ENCODE results near the gene TAS2R38.

DNA sequence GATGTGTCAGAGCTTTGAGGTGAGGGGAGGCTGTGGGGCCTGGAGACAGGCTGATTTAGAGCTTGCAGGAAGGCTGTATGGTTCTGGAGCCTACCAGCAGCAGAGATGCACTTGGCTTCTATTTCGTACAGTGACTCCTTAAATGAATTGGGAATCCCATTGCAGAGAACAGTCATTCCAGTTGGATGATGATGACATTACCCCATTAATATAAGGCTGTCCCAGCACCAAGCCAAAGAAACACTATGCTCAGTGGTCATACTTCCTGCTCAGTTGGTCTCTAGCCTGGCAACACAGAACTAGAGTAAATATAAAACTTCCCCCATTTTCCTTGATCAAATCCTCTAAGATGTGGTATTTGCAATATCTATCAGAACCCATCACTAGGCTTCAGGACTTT, 21.1 kb downstream of the TAS2R38 start:
- TF ChIP-seq, protein P1, sequence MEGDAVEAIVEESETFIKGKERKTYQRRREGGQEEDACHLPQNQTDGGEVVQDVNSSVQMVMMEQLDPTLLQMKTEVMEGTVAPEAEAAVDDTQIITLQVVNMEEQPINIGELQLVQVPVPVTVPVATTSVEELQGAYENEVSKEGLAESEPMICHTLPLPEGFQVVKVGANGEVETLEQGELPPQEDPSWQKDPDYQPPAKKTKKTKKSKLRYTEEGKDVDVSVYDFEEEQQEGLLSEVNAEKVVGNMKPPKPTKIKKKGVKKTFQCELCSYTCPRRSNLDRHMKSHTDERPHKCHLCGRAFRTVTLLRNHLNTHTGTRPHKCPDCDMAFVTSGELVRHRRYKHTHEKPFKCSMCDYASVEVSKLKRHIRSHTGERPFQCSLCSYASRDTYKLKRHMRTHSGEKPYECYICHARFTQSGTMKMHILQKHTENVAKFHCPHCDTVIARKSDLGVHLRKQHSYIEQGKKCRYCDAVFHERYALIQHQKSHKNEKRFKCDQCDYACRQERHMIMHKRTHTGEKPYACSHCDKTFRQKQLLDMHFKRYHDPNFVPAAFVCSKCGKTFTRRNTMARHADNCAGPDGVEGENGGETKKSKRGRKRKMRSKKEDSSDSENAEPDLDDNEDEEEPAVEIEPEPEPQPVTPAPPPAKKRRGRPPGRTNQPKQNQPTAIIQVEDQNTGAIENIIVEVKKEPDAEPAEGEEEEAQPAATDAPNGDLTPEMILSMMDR (IDR thresholded peaks at IDR 0.05) = no peak
- TF ChIP-seq POLR2AphosphoS5 (IDR thresholded peaks at IDR 0.05) (no peak), POLR2A (IDR thresholded peaks at IDR 0.05) (no peak)
